ENCODE measurements around the gene COL11A1. TPM values are rescaled to one million over a fixed set of nuclear protein-coding genes. Genes with fewer than 3 reads are reported as not detected.

COL11A1 gene
- total and polyA plus RNA-seq, 2 donors (not counting 3 experiments of a cell fraction or from before 2014, with no cell fraction given) = not detected

GRCh38 chr1:102879439-102879993 lies 228.8 kb downstream of the COL11A1 start:
- BruUV-seq (replicated peaks) = no TSS peak
- Histone ChIP-seq H3K9me1 (replicated peaks; ENCODE audit: control insufficient read depth, extremely low read depth, insufficient read depth, low read length) (no peaks in the 10 kb centered on the region), H3K27ac (ENCODE audit: insufficient read depth, low read depth, low read length) (no peak overlapping the region), H3K36me3 (ENCODE audit: control insufficient read depth in 2 of 2, extremely low read depth in 1 of 2, insufficient read depth in 2 of 2, low read length in 2 of 2) (no peaks in the 10 kb centered on the region), H3K79me2 (ENCODE audit: control insufficient read depth, insufficient read depth, low read length) (no peaks in the 10 kb centered on the region), H3K4me2 (ENCODE audit: insufficient read depth, low read length) (no peak overlapping the region), H4K20me1 (replicated peaks; ENCODE audit: control insufficient read depth, extremely low read depth, insufficient read depth, low read length) (no peaks in the 10 kb centered on the region), H3K4me3 (replicated peaks in 1 of 3; ENCODE audit: insufficient read depth in 1 of 3, low read depth in 1 of 3, low read length in 3 of 3) (no peak overlapping the region), H2AFZ (ENCODE audit: low read depth, low read length) (no peak overlapping the region), H3K4me1 (ENCODE audit: control insufficient read depth, extremely low read depth, insufficient read depth, low read length) (peaks cover 24% of the 10 kb centered on the region), H3K27me3 (ENCODE audit: control insufficient read depth in 2 of 2, insufficient read depth in 2 of 2, low read length in 2 of 2) (no peaks in the 10 kb centered on the region), H3K9ac (replicated peaks; ENCODE audit: extremely low read depth, insufficient read depth, low read length) (no peak overlapping the region), H3K9me3 (replicated peaks; ENCODE audit: control insufficient read depth, insufficient read depth, low read length) (no peaks in the 10 kb centered on the region)
- no peak for FAIRE-seq
- dilution Hi-C loops (cut with MboI; ENCODE audit: extremely low pct_ligation_motif_present, low sequenced_read_pairs) (no loop called here), intact Hi-C loops (cut with micrococcal nuclease) (no loop called here)
- ChIA-PET CTCF (interaction anchor here (0.9 to 1.8 kb wide), 4 partner anchors 8 to 23 kb away, joined by 3 to 4 read pairs (median 4); no protein-coding TSS in a partner anchor), POLR2A (no interaction called here)
- TF ChIP-seq FOS (IDR thresholded peaks at IDR 0.05; ENCODE audit: borderline replicate concordance, insufficient read depth, low read length) = peak; percentile 54
- no peak for TF ChIP-seq MAX (IDR thresholded peaks at IDR 0.05; ENCODE audit: insufficient read depth, insufficient read length)
- TF ChIP-seq JUN (IDR thresholded peaks at IDR 0.05; ENCODE audit: borderline replicate concordance, insufficient read depth, insufficient read length, low read depth) = peak; percentile 56
- peak; percentile 17 for TF ChIP-seq GATA2 (IDR thresholded peaks at IDR 0.05; ENCODE audit: insufficient read depth, insufficient read length, low read depth, low read length)
- DNase-seq (ENCODE audit: low read depth, low spot score) = peak; percentile 43

- POLR2A ChIA-PET = no interaction called here
- Histone ChIP-seq H3K4me2 (ENCODE audit: insufficient read depth, low read length) (no peak overlapping the region), H3K79me2 (ENCODE audit: control insufficient read depth, insufficient read depth, low read length) (no peaks in the 10 kb centered on the region), H3K36me3 (ENCODE audit: control insufficient read depth in 2 of 2, extremely low read depth in 1 of 2, insufficient read depth in 2 of 2, low read length in 2 of 2) (no peaks in the 10 kb centered on the region), H3K4me3 (replicated peaks in 1 of 3; ENCODE audit: insufficient read depth in 1 of 3, low read depth in 1 of 3, low read length in 3 of 3) (no peak overlapping the region), H3K9ac (replicated peaks; ENCODE audit: extremely low read depth, insufficient read depth, low read length) (no peak overlapping the region), H3K9me1 (replicated peaks; ENCODE audit: control insufficient read depth, extremely low read depth, insufficient read depth, low read length) (no peaks in the 10 kb centered on the region), H3K27me3 (ENCODE audit: control insufficient read depth in 2 of 2, insufficient read depth in 2 of 2, low read length in 2 of 2) (no peaks in the 10 kb centered on the region), H3K4me1 (ENCODE audit: control insufficient read depth, extremely low read depth, insufficient read depth, low read length) (peaks cover 13% of the 10 kb centered on the region), H3K27ac (ENCODE audit: insufficient read depth, low read depth, low read length) (no peak overlapping the region), H4K20me1 (replicated peaks; ENCODE audit: control insufficient read depth, extremely low read depth, insufficient read depth, low read length) (no peaks in the 10 kb centered on the region), H3K9me3 (replicated peaks; ENCODE audit: control insufficient read depth, insufficient read depth, low read length) (no peaks in the 10 kb centered on the region), H2AFZ (ENCODE audit: low read depth, low read length) (no peak overlapping the region)
- no peak for DNase-seq (ENCODE audit: low read depth, low spot score)
- CTCF ChIA-PET = no interaction called here
- intact Hi-C loops (cut with micrococcal nuclease) (no loop called here), dilution Hi-C loops (cut with MboI; ENCODE audit: extremely low pct_ligation_motif_present, low sequenced_read_pairs) (no loop called here)
- no peak for FAIRE-seq
- TF ChIP-seq CTCF (IDR thresholded peaks at IDR 0.05; ENCODE audit: extremely low read depth in 1 of 2, insufficient read depth in 1 of 2, low read depth in 1 of 2, low read length in 2 of 2) = no peak
- TF ChIP-seq FOS (IDR thresholded peaks at IDR 0.05; ENCODE audit: borderline replicate concordance, insufficient read depth, low read length) = no peak
- TF ChIP-seq EZH2 (IDR thresholded peaks at IDR 0.05; ENCODE audit: borderline replicate concordance, low read depth, low read length, severe bottlenecking) = no peak
- no peak for TF ChIP-seq GATA2 (IDR thresholded peaks at IDR 0.05; ENCODE audit: insufficient read depth, insufficient read length, low read depth, low read length)
- TF ChIP-seq MYC (IDR thresholded peaks at IDR 0.05; ENCODE audit: low read depth, low read length) = no peak
- no peak for TF ChIP-seq POLR2AphosphoS5 (IDR thresholded peaks at IDR 0.05; ENCODE audit: insufficient read depth, low read depth, low read length)
- TF ChIP-seq JUN (IDR thresholded peaks at IDR 0.05; ENCODE audit: borderline replicate concordance, insufficient read depth, insufficient read length, low read depth) = no peak
- TF ChIP-seq MAX (IDR thresholded peaks at IDR 0.05; ENCODE audit: insufficient read depth, insufficient read length) = no peak
- no peak for TF ChIP-seq POLR2A (IDR thresholded peaks at IDR 0.05; ENCODE audit: low read depth, low read length)
- no TSS peak for BruUV-seq (replicated peaks)
Measured at GRCh38 chr1:102875756-102876155, 232.6 kb downstream of the COL11A1 start.
